ENCODE measurements around the gene SMARCC2. TPM values are rescaled to one million over a fixed set of nuclear protein-coding genes. Genes with fewer than 3 reads are reported as not detected.

Gene SMARCC2
- total RNA-seq, 2 experiments from 2014 or later = 162 to 174 TPM

- DNase-seq (peak; percentile 76), ATAC-seq (ENCODE audit: low read depth) (peak; percentile 71)
- Mint-ChIP-seq H3K27ac (peak overlapping the region; percentile 100), H3K4me1 (peaks cover 35% of the 10 kb centered on the region), H3K27me3 (no peaks in the 10 kb centered on the region), H3K4me3 (peak overlapping the region; percentile 95), H3K36me3 (peaks cover 14% of the 10 kb centered on the region), H3K9me3 (no peaks in the 10 kb centered on the region)
- POLR2A ChIA-PET = interaction anchor here (0.8 to 4.7 kb wide), 14 partner anchors 8 to 477 kb away, joined by 3 to 67 read pairs (median 6); partner anchors contain the start of genes ESYT1, MYL6, PA2G4 and PYM1
These were observed 37.6 kb downstream of the SMARCC2 start for GRCh38 chr12:56151672-56152131.

- peaks cover 12% of the 10 kb centered on the region for H3K36me3 Mint-ChIP-seq
- peak overlapping the region; percentile 95 for H3K4me3 Mint-ChIP-seq
- no peak for ATAC-seq (ENCODE audit: low read depth)
- H3K27ac Mint-ChIP-seq = peak overlapping the region; percentile 100
- POLR2A ChIA-PET = interaction anchor here (0.6 to 4.7 kb wide), 7 partner anchors 10 to 478 kb away, joined by 4 to 67 read pairs (median 5); partner anchors contain the start of genes ESYT1, MYL6 and ZC3H10
- no peak for DNase-seq
- H3K27me3 Mint-ChIP-seq = no peaks in the 10 kb centered on the region
- no peaks in the 10 kb centered on the region for H3K9me3 Mint-ChIP-seq
- H3K4me1 Mint-ChIP-seq = peaks cover 36% of the 10 kb centered on the region
These were observed 38.7 kb downstream of the SMARCC2 start for GRCh38 chr12:56150563-56150962.

GRCh38 chr12:56146492-56147460 is 42.5 kb downstream of the SMARCC2 start:
- POLR2A ChIA-PET = interaction anchor here (0.6 kb wide), 2 partner anchors 7 to 199 kb away, joined by 3 to 4 read pairs; no protein-coding TSS in a partner anchor
- H3K36me3 Mint-ChIP-seq = peaks cover 32% of the 10 kb centered on the region
- H3K4me1 Mint-ChIP-seq = peaks cover 38% of the 10 kb centered on the region
- H3K4me3 Mint-ChIP-seq = no peak overlapping the region
- ATAC-seq (ENCODE audit: low read depth) (no peak), DNase-seq (no peak)
- no peaks in the 10 kb centered on the region for H3K27me3 Mint-ChIP-seq
- H3K9me3 Mint-ChIP-seq = no peaks in the 10 kb centered on the region
- H3K27ac Mint-ChIP-seq = peak overlapping the region; percentile 8

- ATAC-seq (ENCODE audit: low read depth) (no peak), DNase-seq (no peak)
- Mint-ChIP-seq H3K9me3 (no peaks in the 10 kb centered on the region), H3K4me3 (no peak overlapping the region), H3K27ac (peak overlapping the region; percentile 34), H3K27me3 (no peaks in the 10 kb centered on the region), H3K36me3 (peaks cover 43% of the 10 kb centered on the region), H3K4me1 (peaks cover 36% of the 10 kb centered on the region)
- POLR2A ChIA-PET = interaction anchor here (0.6 to 2.3 kb wide), 3 partner anchors 12 to 44 kb away, joined by 3 to 7 read pairs (median 6); partner anchors contain the start of gene SMARCC2
These were observed 44.1 kb downstream of the SMARCC2 start for GRCh38 chr12:56145217-56145616.

GRCh38 chr12:56143870-56144269 is 45.4 kb downstream of the SMARCC2 start:
- no peak for ATAC-seq (ENCODE audit: low read depth)
- no peaks in the 10 kb centered on the region for H3K9me3 Mint-ChIP-seq
- H3K36me3 Mint-ChIP-seq = peaks cover 51% of the 10 kb centered on the region
- POLR2A ChIA-PET = interaction anchor here (0.7 to 3.8 kb wide), 7 partner anchors 8 to 45 kb away, joined by 3 to 31 read pairs (median 6); partner anchors contain the start of genes ESYT1, PA2G4 and SMARCC2
- no peak for DNase-seq
- H3K4me1 Mint-ChIP-seq = peaks cover 40% of the 10 kb centered on the region
- H3K27ac Mint-ChIP-seq = peak overlapping the region; percentile 82
- no peak overlapping the region for H3K4me3 Mint-ChIP-seq
- H3K27me3 Mint-ChIP-seq = no peaks in the 10 kb centered on the region

GRCh38 chr12:56143217-56143616 is 46.1 kb downstream of the SMARCC2 start:
- H3K4me3 Mint-ChIP-seq = peak overlapping the region; percentile 6

GRCh38 chr12:56141946-56142784 is 47.1 kb downstream of the SMARCC2 start:
- DNase-seq = no peak
- H3K9me3 Mint-ChIP-seq = no peaks in the 10 kb centered on the region
- H3K27me3 Mint-ChIP-seq = no peaks in the 10 kb centered on the region
- H3K4me1 Mint-ChIP-seq = peaks cover 57% of the 10 kb centered on the region
- no peak for ATAC-seq (ENCODE audit: low read depth)
- no peak overlapping the region for H3K4me3 Mint-ChIP-seq
- POLR2A ChIA-PET = interaction anchor here (0.7 to 3.8 kb wide), 9 partner anchors 9 to 124 kb away, joined by 3 to 31 read pairs (median 3); partner anchors contain the start of genes ESYT1, MYL6, PA2G4 and SMARCC2
- H3K27ac Mint-ChIP-seq = peak overlapping the region; percentile 37
- H3K36me3 Mint-ChIP-seq = peaks cover 64% of the 10 kb centered on the region

More at GRCh38 chr12:56143217-56143616, 46.1 kb downstream of the SMARCC2 start:
- peak overlapping the region; percentile 82 for H3K27ac Mint-ChIP-seq
- ATAC-seq (ENCODE audit: low read depth) = peak; percentile 28
- DNase-seq = no peak
- H3K27me3 Mint-ChIP-seq = no peaks in the 10 kb centered on the region
- peaks cover 57% of the 10 kb centered on the region for H3K36me3 Mint-ChIP-seq
- peaks cover 47% of the 10 kb centered on the region for H3K4me1 Mint-ChIP-seq
- POLR2A ChIA-PET = interaction anchor here (1.0 to 3.8 kb wide), 8 partner anchors 8 to 46 kb away, joined by 3 to 31 read pairs (median 6); partner anchors contain the start of genes ESYT1, PA2G4 and SMARCC2
- H3K9me3 Mint-ChIP-seq = no peaks in the 10 kb centered on the region

GRCh38 chr12:56137853-56138571 is 51.3 kb downstream of the SMARCC2 start:
- POLR2A ChIA-PET = interaction anchor here (0.6 to 4.2 kb wide), 9 partner anchors 9 to 178 kb away, joined by 3 to 36 read pairs (median 4); partner anchors contain the start of genes CNPY2, ESYT1, MYL6 and MYL6B
- no peak for ATAC-seq (ENCODE audit: low read depth)
- H3K4me1 Mint-ChIP-seq = peaks cover 57% of the 10 kb centered on the region

GRCh38 chr12:56134897-56135296 is 54.4 kb downstream of the SMARCC2 start:
- Mint-ChIP-seq H3K27me3 (no peaks in the 10 kb centered on the region), H3K9me3 (no peaks in the 10 kb centered on the region), H3K27ac (no peak overlapping the region), H3K4me1 (peaks cover 61% of the 10 kb centered on the region), H3K36me3 (peaks cover 79% of the 10 kb centered on the region), H3K4me3 (no peak overlapping the region)
- no peak for ATAC-seq (ENCODE audit: low read depth)
- DNase-seq = no peak
- POLR2A ChIA-PET = no interaction called here

More at GRCh38 chr12:56137853-56138571, 51.3 kb downstream of the SMARCC2 start:
- DNase-seq = no peak
- no peaks in the 10 kb centered on the region for H3K9me3 Mint-ChIP-seq
- H3K36me3 Mint-ChIP-seq = peaks cover 68% of the 10 kb centered on the region
- peak overlapping the region; percentile 29 for H3K4me3 Mint-ChIP-seq
- no peaks in the 10 kb centered on the region for H3K27me3 Mint-ChIP-seq
- H3K27ac Mint-ChIP-seq = peak overlapping the region; percentile 88

GRCh38 chr12:56130876-56131275 is 58.4 kb downstream of the SMARCC2 start:
- ATAC-seq (ENCODE audit: low read depth) = no peak

GRCh38 chr12:56129942-56130495 is 59.3 kb downstream of the SMARCC2 start:
- H3K4me1 Mint-ChIP-seq = peaks cover 51% of the 10 kb centered on the region
- no peaks in the 10 kb centered on the region for H3K27me3 Mint-ChIP-seq
- H3K4me3 Mint-ChIP-seq = peak overlapping the region; percentile 100
- POLR2A ChIA-PET = interaction anchor here (3.1 to 8.4 kb wide), 7 partner anchors 8 to 59 kb away, joined by 12 to 145 read pairs (median 57); partner anchors contain the start of genes MYL6, MYL6B, RPL41 and SMARCC2
- H3K9me3 Mint-ChIP-seq = no peaks in the 10 kb centered on the region
- ATAC-seq (ENCODE audit: low read depth) (no peak), DNase-seq (no peak)
- peaks cover 50% of the 10 kb centered on the region for H3K36me3 Mint-ChIP-seq
- peak overlapping the region; percentile 97 for H3K27ac Mint-ChIP-seq

More at GRCh38 chr12:56130876-56131275, 58.4 kb downstream of the SMARCC2 start:
- POLR2A ChIA-PET = interaction anchor here (3.6 to 6.6 kb wide), 3 partner anchors 12 to 58 kb away, joined by 31 to 86 read pairs (median 57); partner anchors contain the start of genes RPL41, SMARCC2 and ZC3H10
- no peaks in the 10 kb centered on the region for H3K27me3 Mint-ChIP-seq
- H3K36me3 Mint-ChIP-seq = peaks cover 54% of the 10 kb centered on the region
- peak overlapping the region; percentile 100 for H3K4me3 Mint-ChIP-seq
- peak overlapping the region; percentile 97 for H3K27ac Mint-ChIP-seq
- H3K9me3 Mint-ChIP-seq = no peaks in the 10 kb centered on the region
- DNase-seq = no peak
- peaks cover 52% of the 10 kb centered on the region for H3K4me1 Mint-ChIP-seq

All from activated naive CD8-positive, alpha-beta T cell treated with anti-CD3 and anti-CD28 coated beads, Interleukin-2, amount 10 ng/mL, durations not matched to agents 7 days and 5 days (primary cell).